Endothelial cell of umbilical vein (primary cell): ENCODE data around the gene CNTF.

ENCODE experiments used
- EZH2 ChIP-seq: IDR thresholded peaks from 2 replicates; pipeline ENCODE4 v1.6.1; 2012; ENCODE audit warnings: borderline replicate concordance, low read depth, mild to moderate bottlenecking, moderate library complexity, low read length, inconsistent platforms; ENCODE audit not compliant: severe bottlenecking
- FOS ChIP-seq: IDR thresholded peaks from 2 replicates; pipeline ENCODE4 v1.6.1; 2011; ENCODE audit warnings: mild to moderate bottlenecking, low read length, moderate library complexity, borderline replicate concordance; ENCODE audit not compliant: insufficient read depth
- GATA2 ChIP-seq: IDR thresholded peaks from 2 replicates; pipeline ENCODE4 v1.7.0; 2011; ENCODE audit warnings: low read depth, mild to moderate bottlenecking, moderate library complexity, mixed read lengths, low read length; ENCODE audit not compliant: insufficient read length, insufficient read depth
- JUN ChIP-seq: IDR thresholded peaks from 2 replicates; pipeline ENCODE4 v1.6.1; 2011; ENCODE audit warnings: borderline replicate concordance, low read depth; ENCODE audit not compliant: insufficient read length, insufficient read depth
- MAX ChIP-seq: IDR thresholded peaks from 2 replicates; pipeline ENCODE4 v1.6.1; 2011; ENCODE audit not compliant: insufficient read depth, insufficient read length
- MYC ChIP-seq: IDR thresholded peaks from one replicate; pipeline ENCODE4 v1.6.1; 2011; ENCODE audit warnings: mild to moderate bottlenecking, low read depth, low read length
- POLR2A ChIP-seq: IDR thresholded peaks from 2 replicates; pipeline ENCODE4 v1.6.1; 2012; ENCODE audit warnings: low read depth, mild to moderate bottlenecking, control low read depth, low read length
- POLR2AphosphoS5 ChIP-seq: IDR thresholded peaks from 2 replicates; pipeline ENCODE4 v1.6.1; 2012; ENCODE audit warnings: low read depth, mild to moderate bottlenecking, control low read depth, low read length, moderate library complexity; ENCODE audit not compliant: insufficient read depth
- TF ChIP-seq, protein P1 (sequence below), 2 donors: IDR thresholded peaks; 1 replicate in 1 of 2; 2 replicates in 1 of 2; pipeline ENCODE4 v1.5.1; 2011; ENCODE audit warnings: low read length in 2 of 2, mild to moderate bottlenecking in 2 of 2, moderate library complexity in 2 of 2, control low read depth in 1 of 2, inconsistent platforms in 1 of 2, low read depth in 1 of 2; ENCODE audit not compliant: insufficient read depth in 1 of 2; ENCODE audit errors: extremely low read depth in 1 of 2

DNA sequence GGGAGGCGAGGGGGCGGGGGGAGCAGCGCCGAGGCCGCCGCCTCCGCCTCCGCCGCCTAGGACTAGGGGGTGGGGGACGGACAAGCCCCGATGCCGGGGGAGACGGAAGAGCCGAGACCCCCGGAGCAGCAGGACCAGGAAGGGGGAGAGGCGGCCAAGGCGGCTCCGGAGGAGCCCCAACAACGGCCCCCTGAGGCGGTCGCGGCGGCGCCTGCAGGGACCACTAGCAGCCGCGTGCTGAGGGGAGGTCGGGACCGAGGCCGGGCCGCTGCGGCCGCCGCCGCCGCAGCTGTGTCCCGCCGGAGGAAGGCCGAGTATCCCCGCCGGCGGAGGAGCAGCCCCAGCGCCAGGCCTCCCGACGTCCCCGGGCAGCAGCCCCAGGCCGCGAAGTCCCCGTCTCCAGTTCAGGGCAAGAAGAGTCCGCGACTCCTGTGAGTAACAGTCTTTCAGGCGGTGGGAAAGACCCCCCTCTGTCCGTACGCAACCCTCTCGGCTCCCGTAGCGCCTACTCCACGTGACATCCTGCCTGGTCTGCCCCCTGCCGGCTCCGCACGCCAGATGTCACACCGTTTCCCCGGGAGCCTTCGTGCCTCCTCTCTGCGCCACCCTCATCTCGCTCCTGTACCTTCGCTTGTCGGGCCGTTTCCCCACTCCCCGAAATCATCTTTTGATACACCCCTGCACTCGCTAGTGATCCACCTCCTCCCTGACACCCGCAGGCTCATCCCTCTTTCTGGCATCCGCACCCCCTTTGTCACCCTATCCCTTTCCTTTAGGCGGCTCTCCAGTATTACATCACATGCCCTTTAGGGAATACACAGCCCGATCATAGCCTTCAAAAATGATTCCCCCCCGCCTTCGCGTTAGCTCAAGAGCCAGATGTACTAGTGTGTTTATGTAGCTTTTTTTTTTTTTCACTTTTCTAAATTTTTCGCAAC lies 43.0 kb upstream of the CNTF start:
- TF ChIP-seq, protein P1, sequence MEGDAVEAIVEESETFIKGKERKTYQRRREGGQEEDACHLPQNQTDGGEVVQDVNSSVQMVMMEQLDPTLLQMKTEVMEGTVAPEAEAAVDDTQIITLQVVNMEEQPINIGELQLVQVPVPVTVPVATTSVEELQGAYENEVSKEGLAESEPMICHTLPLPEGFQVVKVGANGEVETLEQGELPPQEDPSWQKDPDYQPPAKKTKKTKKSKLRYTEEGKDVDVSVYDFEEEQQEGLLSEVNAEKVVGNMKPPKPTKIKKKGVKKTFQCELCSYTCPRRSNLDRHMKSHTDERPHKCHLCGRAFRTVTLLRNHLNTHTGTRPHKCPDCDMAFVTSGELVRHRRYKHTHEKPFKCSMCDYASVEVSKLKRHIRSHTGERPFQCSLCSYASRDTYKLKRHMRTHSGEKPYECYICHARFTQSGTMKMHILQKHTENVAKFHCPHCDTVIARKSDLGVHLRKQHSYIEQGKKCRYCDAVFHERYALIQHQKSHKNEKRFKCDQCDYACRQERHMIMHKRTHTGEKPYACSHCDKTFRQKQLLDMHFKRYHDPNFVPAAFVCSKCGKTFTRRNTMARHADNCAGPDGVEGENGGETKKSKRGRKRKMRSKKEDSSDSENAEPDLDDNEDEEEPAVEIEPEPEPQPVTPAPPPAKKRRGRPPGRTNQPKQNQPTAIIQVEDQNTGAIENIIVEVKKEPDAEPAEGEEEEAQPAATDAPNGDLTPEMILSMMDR (IDR thresholded peaks at IDR 0.05; ENCODE audit: extremely low read depth in 1 of 2, insufficient read depth in 1 of 2, low read depth in 1 of 2, low read length in 2 of 2) = peak; percentile 84 to 92
- TF ChIP-seq POLR2A = peak; percentile 97
- TF ChIP-seq MAX = peak; percentile 97
- TF ChIP-seq POLR2AphosphoS5 = peak; percentile 96
- no peak for TF ChIP-seq EZH2
- peak; percentile 99 for TF ChIP-seq MYC
- no peak for TF ChIP-seq FOS
- no peak for TF ChIP-seq GATA2
- no peak for TF ChIP-seq JUN
